ENCODE results near the gene SLC12A5.

Gene SLC12A5

DNA sequence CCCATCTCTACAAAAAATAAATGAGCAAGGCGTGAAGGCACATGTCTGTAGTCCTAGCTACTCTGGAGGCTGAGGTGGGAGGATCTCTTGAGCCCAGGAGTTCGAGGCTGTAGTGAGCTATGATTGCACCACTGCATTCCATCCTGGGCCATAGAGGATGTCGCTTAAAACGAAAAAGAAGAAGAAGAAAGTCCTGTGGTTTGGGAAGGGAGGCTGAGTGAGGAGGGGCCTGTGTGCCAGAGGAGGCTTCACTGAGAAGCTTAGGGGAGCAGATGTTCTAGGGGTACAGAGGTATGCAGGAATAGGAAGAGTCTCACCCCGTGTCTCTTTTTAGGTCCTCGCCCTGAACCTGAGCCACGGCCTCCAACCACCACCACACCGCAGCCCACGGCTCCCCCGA is 16.1 kb upstream of the SLC12A5 start:
- Mint-ChIP-seq H3K4me3 (peak overlapping the region; percentile 18 to 49), H3K27ac (peak overlapping the region; percentile 72), H3K36me3 (peaks cover 6 to 7% of the 10 kb centered on the region in 2 donors), H3K27me3 (peaks cover 52 to 74% of the 10 kb centered on the region in 2 donors), H3K9me3 (peaks cover 6 to 8% of the 10 kb centered on the region in 2 donors), H3K4me1 (peaks cover 56 to 72% of the 10 kb centered on the region in 2 donors)
- DNase-seq: no peak
- ATAC-seq (replicated peaks): no peak

DNA sequence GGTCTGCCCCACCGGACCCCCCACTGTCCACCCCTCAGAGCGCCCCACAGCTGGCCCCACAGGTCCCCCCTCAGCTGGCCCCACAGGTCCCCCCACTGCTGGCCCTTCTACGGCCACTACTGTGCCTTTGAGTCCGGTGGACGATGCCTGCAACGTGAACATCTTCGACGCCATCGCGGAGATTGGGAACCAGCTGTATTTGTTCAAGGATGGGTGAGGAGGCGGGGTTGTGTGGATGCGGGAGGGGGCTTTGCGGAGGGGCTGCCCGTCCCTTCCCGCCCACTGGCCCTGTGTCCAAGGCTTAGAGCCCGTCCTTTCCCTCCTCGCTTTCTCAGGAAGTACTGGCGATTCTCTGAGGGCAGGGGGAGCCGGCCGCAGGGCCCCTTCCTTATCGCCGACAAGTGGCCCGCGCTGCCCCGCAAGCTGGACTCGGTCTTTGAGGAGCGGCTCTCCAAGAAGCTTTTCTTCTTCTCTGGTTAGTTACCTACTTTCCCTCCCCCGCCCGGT is 15.6 kb upstream of the SLC12A5 start:
- ATAC-seq (replicated peaks): no peak
- peaks cover 52 to 68% of the 10 kb centered on the region in 2 donors for H3K4me1 Mint-ChIP-seq
- peak overlapping the region in 1 of 2 donors; percentile 74 for H3K4me3 Mint-ChIP-seq

DNA sequence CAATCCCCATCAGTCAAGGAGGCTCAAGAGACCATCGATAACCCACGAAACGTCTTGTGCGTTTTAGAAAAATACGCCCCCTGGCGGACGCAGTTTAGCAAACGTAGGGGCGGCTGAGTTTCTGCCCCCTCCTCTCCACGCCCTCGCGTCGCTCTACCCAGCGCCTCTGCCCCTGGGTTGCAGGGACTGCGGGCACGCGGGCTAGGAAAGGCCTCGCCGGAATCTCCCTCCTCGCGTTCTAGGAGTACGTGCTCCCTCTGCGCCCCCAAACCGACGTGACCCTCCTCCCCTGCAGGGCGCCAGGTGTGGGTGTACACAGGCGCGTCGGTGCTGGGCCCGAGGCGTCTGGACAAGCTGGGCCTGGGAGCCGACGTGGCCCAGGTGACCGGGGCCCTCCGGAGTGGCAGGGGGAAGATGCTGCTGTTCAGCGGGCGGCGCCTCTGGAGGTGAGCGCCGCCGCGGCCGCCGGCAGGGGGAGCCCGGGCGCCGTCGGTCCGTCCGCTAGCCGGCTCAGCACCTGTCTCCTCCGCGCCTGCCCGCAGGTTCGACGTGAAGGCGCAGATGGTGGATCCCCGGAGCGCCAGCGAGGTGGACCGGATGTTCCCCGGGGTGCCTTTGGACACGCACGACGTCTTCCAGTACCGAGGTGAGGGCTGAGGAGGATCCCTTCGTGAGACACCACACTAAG is 15.0 kb upstream of the SLC12A5 start:
- ATAC-seq (replicated peaks) (peak; percentile 87 to 91), DNase-seq (peak; percentile 59)
- Mint-ChIP-seq H3K27me3 (peaks cover 55 to 72% of the 10 kb centered on the region in 2 donors), H3K36me3 (peaks cover 6 to 7% of the 10 kb centered on the region in 2 donors), H3K4me3 (peak overlapping the region; percentile 71 to 74), H3K27ac (no peak overlapping the region), H3K9me3 (peaks cover 6 to 8% of the 10 kb centered on the region in 2 donors), H3K4me1 (peaks cover 46 to 62% of the 10 kb centered on the region in 2 donors)

More for the DNA sequence above, 15.6 kb upstream of the SLC12A5 start:
- peaks cover 6 to 7% of the 10 kb centered on the region in 2 donors for H3K36me3 Mint-ChIP-seq
- no peak for DNase-seq
- peaks cover 57 to 76% of the 10 kb centered on the region in 2 donors for H3K27me3 Mint-ChIP-seq
- peaks cover 6 to 8% of the 10 kb centered on the region in 2 donors for H3K9me3 Mint-ChIP-seq
- no peak overlapping the region for H3K27ac Mint-ChIP-seq

DNA sequence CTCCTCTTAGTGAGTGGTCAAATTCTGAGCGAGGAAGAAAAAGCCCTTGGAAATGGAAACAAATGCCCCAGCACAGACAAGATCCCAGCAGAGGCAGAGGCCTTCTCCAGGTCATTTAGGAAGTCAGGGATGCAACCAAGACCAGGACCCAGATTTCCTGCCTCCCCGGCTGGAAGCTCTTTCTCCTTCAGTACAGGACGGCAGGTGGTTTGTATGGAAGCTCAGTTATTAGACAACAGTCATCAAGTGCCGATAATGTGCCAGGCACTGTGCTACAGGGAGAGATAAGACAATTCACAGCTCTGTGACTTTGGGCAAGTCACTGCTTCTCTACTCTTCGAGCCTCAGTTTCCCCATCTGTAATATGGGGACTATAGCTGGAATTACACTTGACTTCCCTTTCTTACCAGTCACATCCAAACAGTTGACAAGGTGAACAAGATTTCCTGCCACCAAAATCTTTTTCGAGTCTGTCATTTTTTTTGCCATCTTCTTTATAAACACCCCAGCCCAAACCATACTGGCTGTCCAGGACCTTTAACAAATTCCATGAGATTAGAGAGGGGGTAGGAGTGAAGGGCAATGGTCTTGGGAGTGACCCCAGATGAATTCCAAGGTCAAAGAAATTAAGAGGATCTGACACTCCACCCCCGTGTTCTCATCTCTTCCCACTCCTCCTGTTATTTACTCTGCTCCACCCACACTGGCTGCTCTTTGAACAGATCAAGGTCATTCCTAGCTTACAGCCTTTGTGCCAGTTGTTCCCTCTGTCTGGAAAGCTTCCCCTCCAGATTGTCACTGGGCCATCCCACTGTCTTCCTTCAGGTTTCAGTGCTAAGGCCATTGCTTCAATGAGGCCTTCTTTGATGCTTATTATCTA is 14.3 kb upstream of the SLC12A5 start:
- H3K4me1 Mint-ChIP-seq: peaks cover 38 to 54% of the 10 kb centered on the region in 2 donors
- H3K27me3 Mint-ChIP-seq: peaks cover 48 to 64% of the 10 kb centered on the region in 2 donors
- H3K9me3 Mint-ChIP-seq: peaks cover 6 to 8% of the 10 kb centered on the region in 2 donors
- DNase-seq (no peak), ATAC-seq (replicated peaks) (no peak)
- H3K27ac Mint-ChIP-seq: peak overlapping the region; percentile 0
- H3K4me3 Mint-ChIP-seq: peak overlapping the region; percentile 67 to 74
- H3K36me3 Mint-ChIP-seq: peaks cover 6 to 7% of the 10 kb centered on the region in 2 donors

DNA sequence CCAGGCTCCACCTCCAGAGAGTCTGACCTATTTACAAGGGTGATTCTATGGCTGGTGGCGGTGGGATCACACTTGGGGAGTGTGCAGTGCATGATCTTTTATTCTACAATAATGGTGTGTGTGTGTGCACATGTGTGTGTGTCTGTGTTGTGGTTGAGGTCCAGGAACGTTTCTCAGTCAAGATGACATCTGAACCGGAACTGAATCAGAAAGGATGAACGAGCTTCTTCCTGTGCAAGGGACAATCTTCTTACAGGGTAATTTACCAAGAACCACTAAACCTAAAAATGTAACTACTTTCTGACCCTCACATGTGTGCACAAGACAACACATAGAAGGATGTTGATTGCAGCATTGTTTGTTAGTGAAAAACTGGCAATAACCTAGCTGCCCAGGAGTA is 11.7 kb upstream of the SLC12A5 start:
- no peak for ATAC-seq (replicated peaks)
- H3K27ac Mint-ChIP-seq: no peak overlapping the region
- H3K4me3 Mint-ChIP-seq: no peak overlapping the region
- H3K9me3 Mint-ChIP-seq: no peaks in the 10 kb centered on the region
- peaks cover 37 to 54% of the 10 kb centered on the region in 2 donors for H3K27me3 Mint-ChIP-seq
- DNase-seq: no peak
- H3K36me3 Mint-ChIP-seq: no peaks in the 10 kb centered on the region
- peaks cover 33 to 48% of the 10 kb centered on the region in 2 donors for H3K4me1 Mint-ChIP-seq

DNA sequence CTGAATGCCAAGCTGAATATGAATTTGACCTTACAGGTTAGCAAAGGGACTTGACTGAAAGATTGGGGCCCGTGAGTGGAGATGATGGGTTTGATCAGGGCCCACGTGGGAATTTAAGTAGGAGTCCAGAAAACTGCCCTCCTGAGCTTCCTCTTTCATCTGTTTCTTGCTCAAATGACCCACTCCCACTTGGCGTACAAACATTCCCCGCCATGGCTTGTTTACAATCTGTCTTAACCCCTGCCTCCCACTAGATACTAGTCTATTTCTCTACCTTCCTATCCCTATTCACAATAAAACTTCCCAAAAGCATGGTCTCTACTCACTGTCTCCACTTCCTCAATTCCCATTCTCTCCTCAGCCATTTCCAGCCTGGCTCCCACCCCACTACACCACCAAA is 10.9 kb upstream of the SLC12A5 start:
- Mint-ChIP-seq H3K27ac (no peak overlapping the region), H3K27me3 (peaks cover 33 to 52% of the 10 kb centered on the region in 2 donors), H3K4me1 (peaks cover 31 to 48% of the 10 kb centered on the region in 2 donors), H3K9me3 (no peaks in the 10 kb centered on the region), H3K4me3 (no peak overlapping the region), H3K36me3 (no peaks in the 10 kb centered on the region)
- ATAC-seq (replicated peaks): no peak
- no peak for DNase-seq

DNA sequence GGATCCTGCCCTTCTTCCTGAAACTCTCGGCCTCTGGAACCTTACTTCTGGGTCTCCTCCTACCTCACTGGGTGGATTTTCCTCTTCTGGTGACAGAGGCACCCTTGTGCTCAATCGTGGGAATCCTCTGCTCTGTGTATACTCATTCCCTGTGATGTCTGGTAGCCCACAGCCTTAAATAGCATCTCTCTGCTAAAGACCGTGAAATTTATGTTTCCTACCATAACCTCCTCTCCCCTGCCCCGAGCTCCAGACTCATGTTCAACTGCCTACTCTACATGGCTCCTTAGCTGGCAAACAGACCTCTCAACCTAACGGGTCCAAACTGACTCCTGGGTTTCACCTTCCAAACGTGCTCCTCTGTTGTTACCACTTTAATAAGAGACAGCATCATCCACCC is 10.4 kb upstream of the SLC12A5 start:
- Mint-ChIP-seq H3K36me3 (no peaks in the 10 kb centered on the region), H3K27ac (no peak overlapping the region), H3K9me3 (no peaks in the 10 kb centered on the region), H3K4me1 (peaks cover 30 to 48% of the 10 kb centered on the region in 2 donors), H3K4me3 (no peak overlapping the region), H3K27me3 (peaks cover 38 to 52% of the 10 kb centered on the region in 2 donors)
- ATAC-seq (replicated peaks): no peak
- DNase-seq: no peak

DNA sequence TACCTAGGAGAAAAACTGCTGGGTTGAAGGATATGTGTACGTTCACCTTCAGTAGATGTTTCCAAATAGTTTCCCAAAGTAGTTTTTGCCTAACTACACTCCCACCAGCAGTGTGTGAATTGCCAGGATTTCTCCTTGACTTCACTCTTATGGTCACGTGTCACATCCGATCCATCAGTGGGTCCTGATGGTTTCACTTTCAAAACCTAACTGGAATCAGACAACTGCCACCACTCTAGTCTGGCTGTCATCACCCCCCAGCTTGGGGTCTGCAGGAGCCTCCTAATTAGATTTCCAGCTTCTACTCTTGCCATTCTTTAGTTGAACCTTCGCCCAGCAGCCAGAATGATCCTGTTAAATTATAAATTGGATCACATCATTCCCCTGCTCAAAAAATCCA is 8.5 kb upstream of the SLC12A5 start:
- peaks cover 52 to 55% of the 10 kb centered on the region in 2 donors for H3K27me3 Mint-ChIP-seq
- no peak overlapping the region for H3K27ac Mint-ChIP-seq
- no peak overlapping the region for H3K4me3 Mint-ChIP-seq
- H3K9me3 Mint-ChIP-seq: no peaks in the 10 kb centered on the region
- DNase-seq: no peak
- no peaks in the 10 kb centered on the region for H3K36me3 Mint-ChIP-seq
- H3K4me1 Mint-ChIP-seq: peaks cover 18 to 33% of the 10 kb centered on the region in 2 donors
- ATAC-seq (replicated peaks): no peak

DNA sequence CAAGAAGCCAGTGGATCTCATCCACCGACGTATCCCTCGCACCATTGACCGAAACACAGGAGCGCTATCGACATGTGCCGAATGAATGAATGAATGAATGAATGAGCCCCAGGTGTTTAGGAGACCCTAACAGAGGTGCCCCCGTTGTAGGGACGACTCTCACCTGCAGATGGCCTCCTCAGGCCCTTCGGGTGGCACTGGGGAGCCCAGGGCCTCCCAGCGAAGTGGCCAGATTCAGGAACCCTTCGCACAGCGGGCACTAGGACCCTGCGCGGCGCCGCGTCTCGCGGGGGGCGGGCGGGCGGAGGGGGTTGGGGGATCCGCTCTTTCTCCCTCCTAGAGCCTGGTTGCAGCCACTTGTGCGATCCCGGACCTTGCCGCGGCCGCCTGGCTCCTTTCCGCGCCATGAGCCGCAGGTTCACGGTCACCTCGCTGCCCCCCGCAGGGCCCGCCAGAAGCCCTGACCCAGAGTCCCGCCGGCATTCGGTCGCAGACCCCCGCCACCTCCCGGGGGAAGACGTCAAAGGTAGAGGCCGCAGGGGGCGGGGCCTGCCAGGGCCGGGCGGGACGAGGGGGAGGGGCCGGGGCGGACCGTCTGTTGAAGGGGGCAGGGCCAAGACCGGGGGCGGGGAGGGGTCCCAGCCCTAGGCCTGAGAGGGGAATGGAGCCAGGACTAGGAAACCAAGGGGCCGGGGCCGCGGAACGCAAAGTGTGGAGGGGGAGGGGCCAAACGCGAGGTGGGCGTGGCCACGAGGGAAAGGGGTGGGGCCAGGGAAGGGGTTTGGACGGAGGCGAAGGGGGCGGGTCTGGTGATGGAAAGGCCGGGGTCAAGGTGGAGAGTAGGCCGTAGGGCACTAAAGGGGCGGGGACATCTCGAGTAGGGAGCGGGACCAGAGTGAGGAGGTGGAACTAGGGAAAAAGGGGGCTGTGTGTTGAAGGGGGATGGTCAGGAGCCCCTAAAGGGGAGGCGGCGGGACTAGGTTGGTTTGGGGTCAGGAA is 7.4 kb upstream of the SLC12A5 start:
- H3K27ac Mint-ChIP-seq: no peak overlapping the region
- peaks cover 18 to 33% of the 10 kb centered on the region in 2 donors for H3K4me1 Mint-ChIP-seq
- peaks cover 57 to 61% of the 10 kb centered on the region in 2 donors for H3K27me3 Mint-ChIP-seq
- DNase-seq (no peak), ATAC-seq (replicated peaks) (peak; percentile 70 to 76)
- H3K4me3 Mint-ChIP-seq: peak overlapping the region; percentile 80 to 83
- no peaks in the 10 kb centered on the region for H3K9me3 Mint-ChIP-seq
- no peaks in the 10 kb centered on the region for H3K36me3 Mint-ChIP-seq

DNA sequence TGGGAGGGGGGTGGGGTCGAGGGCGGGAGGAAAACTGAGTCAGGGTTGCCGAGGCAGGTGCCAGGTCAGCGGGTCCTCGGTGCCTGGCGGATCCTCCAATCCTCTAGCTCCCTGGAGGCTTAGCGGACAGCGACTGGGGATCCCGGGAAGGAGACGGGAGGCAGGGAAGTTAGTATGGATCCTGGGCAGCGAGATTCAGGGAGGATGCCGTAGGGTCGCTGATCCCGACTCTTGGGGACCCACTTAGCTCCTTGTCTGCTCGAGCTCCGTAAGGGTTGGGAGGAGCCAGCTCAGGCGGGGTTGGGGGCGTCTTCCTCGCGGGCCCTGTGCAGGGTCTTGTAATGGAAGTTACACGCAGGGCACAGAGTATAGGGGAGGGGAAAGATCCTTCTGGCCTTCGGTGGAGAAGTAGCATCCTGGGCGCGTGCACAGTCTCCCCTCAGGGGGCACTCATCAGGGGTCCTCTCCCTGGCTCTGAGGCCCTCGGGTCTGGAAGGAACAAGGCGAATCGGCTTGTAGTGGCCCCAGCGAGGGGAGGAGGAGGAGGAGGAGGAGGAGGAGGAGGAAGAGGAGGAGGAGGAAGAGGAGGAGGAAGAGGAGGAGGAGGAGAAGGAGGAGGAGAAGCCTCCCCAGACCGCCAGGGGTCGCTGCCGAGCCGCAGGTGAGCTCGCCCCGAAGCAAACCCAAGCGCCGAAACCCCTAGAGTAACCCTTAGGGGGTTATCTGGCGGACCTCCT is 6.4 kb upstream of the SLC12A5 start:
- H3K27ac Mint-ChIP-seq: no peak overlapping the region
- peak overlapping the region; percentile 78 to 83 for H3K4me3 Mint-ChIP-seq
- peaks cover 58 to 68% of the 10 kb centered on the region in 2 donors for H3K27me3 Mint-ChIP-seq
- H3K4me1 Mint-ChIP-seq: peaks cover 16 to 33% of the 10 kb centered on the region in 2 donors
- H3K9me3 Mint-ChIP-seq: no peaks in the 10 kb centered on the region
- peak; percentile 51 to 61 for ATAC-seq (replicated peaks)
- peak; percentile 48 for DNase-seq
- no peaks in the 10 kb centered on the region for H3K36me3 Mint-ChIP-seq

DNA sequence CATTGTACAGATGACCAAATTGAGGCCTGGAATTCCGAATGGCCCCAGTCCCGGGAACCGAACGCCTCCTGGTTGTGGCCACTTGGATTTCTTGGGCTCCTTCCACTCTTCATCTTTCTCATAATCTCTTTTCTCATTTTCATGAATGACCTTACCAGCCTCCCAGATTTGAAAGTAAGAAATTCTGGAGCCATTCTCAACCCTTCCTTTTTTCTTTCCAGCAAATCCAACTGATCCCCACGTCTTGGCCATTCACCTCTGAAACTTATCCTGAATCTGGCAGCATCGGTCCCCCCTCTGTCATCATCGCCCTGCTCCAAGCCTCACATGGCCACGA is 5.9 kb upstream of the SLC12A5 start:
- ATAC-seq (replicated peaks) (no peak), DNase-seq (no peak)
- Mint-ChIP-seq H3K9me3 (no peaks in the 10 kb centered on the region), H3K27me3 (peaks cover 58 to 68% of the 10 kb centered on the region in 2 donors), H3K27ac (no peak overlapping the region), H3K36me3 (no peaks in the 10 kb centered on the region), H3K4me3 (peak overlapping the region in 1 of 2 donors; percentile 83), H3K4me1 (peaks cover 16 to 33% of the 10 kb centered on the region in 2 donors)

DNA sequence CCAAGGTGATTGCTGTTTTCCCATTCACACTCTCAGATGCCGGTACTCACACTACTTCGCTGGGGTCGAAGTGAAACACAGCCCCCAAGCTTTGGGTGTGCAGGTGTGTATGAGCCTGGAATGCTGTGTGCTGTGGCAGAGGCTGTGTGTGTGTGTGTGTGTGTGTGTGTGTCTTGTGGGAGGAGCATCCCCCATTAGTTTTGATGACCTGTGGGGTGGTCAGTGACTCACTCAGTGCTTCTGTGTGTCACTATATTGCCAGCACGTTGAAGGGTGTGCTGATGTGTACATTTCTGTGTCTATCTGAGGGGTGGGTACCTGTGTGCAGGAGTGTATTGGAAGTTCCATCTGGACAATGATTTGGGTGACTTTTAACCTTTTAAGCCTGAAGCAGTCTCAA is 5.0 kb upstream of the SLC12A5 start:
- no peak overlapping the region for H3K4me3 Mint-ChIP-seq
- no peaks in the 10 kb centered on the region for H3K9me3 Mint-ChIP-seq
- H3K27me3 Mint-ChIP-seq: peaks cover 61 to 77% of the 10 kb centered on the region in 2 donors
- DNase-seq: no peak
- no peak overlapping the region for H3K27ac Mint-ChIP-seq
- no peak for ATAC-seq (replicated peaks)
- H3K4me1 Mint-ChIP-seq: peaks cover 16 to 36% of the 10 kb centered on the region in 2 donors
- H3K36me3 Mint-ChIP-seq: no peaks in the 10 kb centered on the region

DNA sequence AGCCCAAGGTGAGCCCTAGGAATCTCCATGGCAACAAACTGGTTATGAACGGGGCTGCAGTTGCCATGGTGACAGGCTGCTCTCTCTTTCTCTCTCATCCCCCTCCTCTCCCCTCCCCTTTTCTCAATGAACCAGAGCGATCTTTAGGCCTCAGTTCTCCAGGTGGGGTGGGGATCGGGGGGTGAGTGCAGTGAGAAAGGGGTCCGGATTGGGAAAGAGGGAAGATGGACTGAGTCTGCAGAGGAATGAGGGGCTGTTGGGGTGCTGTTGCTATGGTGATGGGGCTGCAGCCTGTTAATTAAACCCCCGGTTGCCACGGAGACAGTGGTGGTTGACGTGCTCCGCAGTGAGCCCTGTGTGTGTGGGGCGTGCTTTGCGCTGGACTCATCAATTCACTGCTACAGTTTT is 3.6 kb upstream of the SLC12A5 start:
- no peak for ATAC-seq (replicated peaks)
- no peaks in the 10 kb centered on the region for H3K9me3 Mint-ChIP-seq
- peaks cover 73 to 88% of the 10 kb centered on the region in 2 donors for H3K27me3 Mint-ChIP-seq
- H3K36me3 Mint-ChIP-seq: no peaks in the 10 kb centered on the region
- no peak overlapping the region for H3K27ac Mint-ChIP-seq
- no peak for DNase-seq
- peaks cover 16 to 38% of the 10 kb centered on the region in 2 donors for H3K4me1 Mint-ChIP-seq
- no peak overlapping the region for H3K4me3 Mint-ChIP-seq

Measured in stimulated activated naive B cell treated with anti-CD40 and anti-IgM and Interleukin-4, amounts not matched to agents 10 μg/mL and 1 μg/mL and 100 μg/mL, for 72 hours (primary cell).